ENCODE results near the gene PPME1. TPM values are rescaled to one million over a fixed set of nuclear protein-coding genes. Genes with fewer than 3 reads are reported as not detected.
A peak's percentile ranks its signal among the peaks of the same experiment; 100 is the strongest.

PPME1 gene
- total RNA-seq, 2 donors from 2014 or later: 47.9 to 98.5 TPM

DNA sequence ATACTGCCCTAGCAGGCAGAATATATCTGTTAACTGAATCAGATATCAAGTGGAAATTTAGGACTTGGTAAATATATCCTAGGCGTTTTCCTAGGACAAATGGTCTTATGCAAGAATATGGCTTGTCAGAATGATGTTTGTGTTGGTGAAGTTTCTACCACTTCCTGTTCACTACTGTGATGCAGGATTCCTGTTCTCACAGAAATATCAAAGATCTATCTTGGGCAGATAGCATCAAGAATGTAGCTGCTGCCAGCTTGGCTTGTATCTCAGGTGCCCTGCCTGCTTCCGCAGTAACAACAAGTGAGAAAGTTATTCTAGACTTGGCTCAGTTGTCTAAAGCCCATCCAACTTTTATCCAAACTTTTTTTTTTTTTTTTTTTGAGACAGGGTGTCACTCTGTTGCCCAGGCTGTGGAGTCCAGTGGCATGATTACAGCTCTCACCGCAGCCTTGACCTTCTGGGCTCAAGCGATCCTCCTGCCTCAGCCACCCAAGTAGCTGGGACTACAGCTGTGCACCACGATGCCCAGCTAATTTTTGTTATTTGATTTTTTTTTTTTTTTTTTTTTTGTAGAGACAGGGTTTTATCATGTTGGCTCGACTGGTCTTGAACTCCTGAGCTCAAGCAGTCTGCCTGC lies 61.3 kb downstream of the PPME1 start:
- H3K27me3 Mint-ChIP-seq: no peaks in the 10 kb centered on the region
- H3K36me3 Mint-ChIP-seq (ENCODE audit: low read depth): peaks cover 45% of the 10 kb centered on the region
- H3K4me3 Mint-ChIP-seq: no peak overlapping the region
- ATAC-seq (replicated peaks): peak; percentile 57
- H3K9me3 Mint-ChIP-seq: no peaks in the 10 kb centered on the region
- peaks cover 7% of the 10 kb centered on the region for H3K4me1 Mint-ChIP-seq
- peak overlapping the region; percentile 11 for H3K27ac Mint-ChIP-seq

DNA sequence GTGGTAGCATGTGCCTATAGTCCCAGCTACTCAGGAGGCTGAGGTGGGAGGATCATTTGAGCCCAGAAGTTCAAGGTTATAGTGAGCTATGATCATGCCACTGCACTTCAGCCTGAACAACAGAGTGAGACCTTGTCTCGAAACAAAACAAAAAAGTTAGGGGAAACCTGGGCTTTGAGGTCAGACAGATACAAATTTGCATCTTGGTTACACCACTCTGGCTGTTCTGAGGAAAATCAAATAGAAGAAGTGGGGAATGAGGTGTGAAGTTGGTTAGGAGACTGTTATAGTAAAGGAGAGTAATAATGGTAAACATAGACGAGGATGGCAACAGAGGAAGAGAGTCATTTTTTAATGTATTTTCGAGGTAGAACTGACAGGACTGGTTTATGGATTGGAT lies 62.6 kb downstream of the PPME1 start:
- H3K4me1 Mint-ChIP-seq: peaks cover 7% of the 10 kb centered on the region
- H3K36me3 Mint-ChIP-seq (ENCODE audit: low read depth): peaks cover 39% of the 10 kb centered on the region
- H3K9me3 Mint-ChIP-seq: no peaks in the 10 kb centered on the region
- no peak overlapping the region for H3K4me3 Mint-ChIP-seq
- H3K27me3 Mint-ChIP-seq: no peaks in the 10 kb centered on the region
- ATAC-seq (replicated peaks): no peak
- no peak overlapping the region for H3K27ac Mint-ChIP-seq

DNA sequence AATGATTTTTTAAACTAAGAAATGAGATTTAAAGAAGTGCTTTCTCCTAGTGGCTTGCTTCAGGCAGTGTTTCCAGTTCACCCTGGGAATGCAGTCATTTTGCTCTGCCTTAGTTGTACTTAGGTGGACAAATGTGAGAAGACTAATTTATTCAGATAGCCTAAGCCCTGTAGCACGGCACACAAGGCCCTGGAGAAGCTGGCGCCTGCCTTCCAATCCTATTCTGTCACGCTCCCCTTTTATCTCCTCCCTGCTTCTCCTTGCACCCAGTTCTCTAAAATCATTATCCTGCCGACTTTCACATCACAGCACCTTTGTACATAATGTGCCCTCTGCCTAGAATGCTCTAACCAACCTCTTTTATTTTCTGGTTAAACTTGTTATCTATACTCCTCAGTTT lies 64.0 kb downstream of the PPME1 start:
- Mint-ChIP-seq H3K27me3 (no peaks in the 10 kb centered on the region), H3K4me1 (peaks cover 7% of the 10 kb centered on the region), H3K27ac (no peak overlapping the region), H3K36me3 (ENCODE audit: low read depth) (peaks cover 24% of the 10 kb centered on the region), H3K4me3 (no peak overlapping the region), H3K9me3 (no peaks in the 10 kb centered on the region)
- ATAC-seq (replicated peaks): no peak

DNA sequence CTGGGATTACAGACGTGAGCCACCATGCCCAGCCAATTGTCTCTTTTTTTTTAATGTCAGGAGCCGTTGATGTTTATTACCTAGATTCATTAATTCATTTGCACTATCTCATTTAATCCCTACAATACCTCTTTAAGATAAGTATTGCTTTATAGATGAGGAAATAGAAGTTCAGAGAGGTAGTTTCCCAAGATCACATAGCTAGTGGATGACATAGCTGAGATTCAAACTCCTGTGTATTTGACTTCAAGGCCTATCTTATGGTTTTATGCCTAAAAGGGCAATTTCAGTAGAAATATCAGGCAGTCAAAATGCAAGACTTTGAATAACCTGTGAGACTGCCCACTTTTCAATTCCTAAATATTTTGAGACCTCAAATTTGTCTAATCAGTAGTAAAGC lies 66.5 kb downstream of the PPME1 start:
- Mint-ChIP-seq H3K36me3 (ENCODE audit: low read depth) (no peaks in the 10 kb centered on the region), H3K27ac (no peak overlapping the region), H3K4me3 (no peak overlapping the region), H3K27me3 (no peaks in the 10 kb centered on the region), H3K9me3 (no peaks in the 10 kb centered on the region), H3K4me1 (no peaks in the 10 kb centered on the region)
- ATAC-seq (replicated peaks): no peak

DNA sequence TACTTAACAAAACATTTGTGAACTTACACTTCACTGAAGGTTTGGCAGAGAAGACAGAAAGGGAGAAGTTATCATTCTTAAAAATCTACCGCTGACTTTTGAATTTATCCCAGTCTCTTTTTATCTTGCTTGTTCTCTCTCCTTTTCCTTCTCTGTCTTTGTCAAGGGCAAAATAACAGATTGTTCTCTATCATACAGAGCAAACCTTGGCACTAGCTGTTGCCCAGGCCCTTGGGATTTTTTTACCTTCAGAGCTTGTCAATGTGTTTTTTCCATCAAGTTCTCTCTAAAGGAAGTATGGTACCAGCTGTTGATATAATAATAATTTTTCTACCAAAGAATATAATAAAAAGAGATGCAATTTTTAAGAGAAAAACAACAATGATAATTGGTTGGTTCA lies 67.2 kb downstream of the PPME1 start:
- H3K36me3 Mint-ChIP-seq (ENCODE audit: low read depth): peaks cover 3% of the 10 kb centered on the region
- no peaks in the 10 kb centered on the region for H3K9me3 Mint-ChIP-seq
- no peaks in the 10 kb centered on the region for H3K27me3 Mint-ChIP-seq
- H3K4me3 Mint-ChIP-seq: no peak overlapping the region
- no peak overlapping the region for H3K27ac Mint-ChIP-seq
- no peak for ATAC-seq (replicated peaks)
- H3K4me1 Mint-ChIP-seq: no peaks in the 10 kb centered on the region

DNA sequence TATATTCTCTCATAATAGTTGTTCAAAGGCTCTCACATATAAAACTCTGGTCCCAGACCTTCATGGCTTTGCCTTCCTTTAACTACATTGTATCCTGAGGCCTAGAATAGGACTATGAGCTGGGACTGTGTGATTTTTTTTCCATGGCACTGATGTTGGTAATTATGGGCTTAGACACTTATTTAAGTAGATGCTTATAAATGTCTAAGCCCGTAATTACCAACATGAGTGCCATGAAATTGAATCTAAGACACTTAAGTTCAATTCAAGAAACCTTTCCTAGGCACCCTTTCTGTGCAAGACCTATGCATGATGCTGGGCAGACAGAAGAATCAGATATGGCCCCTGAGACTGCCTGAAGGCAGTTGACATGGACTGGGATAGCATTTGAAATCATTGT lies 77.4 kb downstream of the PPME1 start:
- H3K4me3 Mint-ChIP-seq: no peak overlapping the region
- H3K36me3 Mint-ChIP-seq (ENCODE audit: low read depth): peaks cover 80% of the 10 kb centered on the region
- H3K9me3 Mint-ChIP-seq: no peaks in the 10 kb centered on the region

DNA sequence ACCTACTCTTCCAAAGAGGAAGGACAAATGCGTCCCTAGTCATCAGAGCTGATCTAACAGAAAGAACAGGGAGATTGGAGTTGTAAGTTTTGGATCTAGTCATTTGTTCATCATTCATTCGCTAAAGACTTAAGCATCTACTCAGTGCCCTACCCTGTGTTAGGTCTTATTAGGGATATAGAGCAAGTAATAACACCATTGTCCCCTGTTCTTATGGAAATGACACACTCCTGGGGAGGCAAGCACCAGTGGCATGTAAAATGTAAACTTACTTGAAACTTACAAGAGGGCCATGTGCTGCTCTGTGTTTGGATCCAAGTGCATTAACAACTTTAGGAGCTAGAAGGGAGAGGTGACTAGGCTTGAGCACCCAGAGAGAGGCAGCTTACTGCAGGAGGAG lies 78.4 kb downstream of the PPME1 start:
- no peaks in the 10 kb centered on the region for H3K4me1 Mint-ChIP-seq

More for the DNA sequence above, 77.4 kb downstream of the PPME1 start:
- H3K27ac Mint-ChIP-seq: no peak overlapping the region
- H3K4me1 Mint-ChIP-seq: no peaks in the 10 kb centered on the region
- ATAC-seq (replicated peaks): no peak
- H3K27me3 Mint-ChIP-seq: no peaks in the 10 kb centered on the region

DNA sequence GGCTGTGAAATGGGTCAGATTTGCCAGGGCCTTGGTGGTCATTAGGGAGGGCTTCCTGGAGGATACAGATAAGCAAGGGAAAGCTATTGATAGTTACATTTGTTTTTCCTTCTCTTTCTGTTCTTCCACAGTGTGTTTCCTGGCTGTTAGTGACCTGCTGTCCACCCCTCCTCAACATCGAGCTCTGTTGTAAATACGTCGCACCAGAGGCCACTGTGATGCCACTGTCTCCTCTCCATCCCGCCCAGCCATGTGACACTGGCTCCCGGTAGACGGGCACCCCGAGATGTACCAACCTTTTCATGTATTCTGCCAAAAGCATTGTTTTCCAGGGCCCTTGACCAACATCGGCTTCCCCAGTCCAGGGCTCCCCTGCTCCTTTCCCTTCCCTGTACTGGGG lies 82.3 kb downstream of the PPME1 start:
- Mint-ChIP-seq H3K9me3 (no peaks in the 10 kb centered on the region), H3K27me3 (no peaks in the 10 kb centered on the region), H3K27ac (no peak overlapping the region), H3K4me1 (peaks cover 3% of the 10 kb centered on the region), H3K36me3 (ENCODE audit: low read depth) (peaks cover 62% of the 10 kb centered on the region), H3K4me3 (no peak overlapping the region)
- no peak for ATAC-seq (replicated peaks)

More for the DNA sequence above, 78.4 kb downstream of the PPME1 start:
- ATAC-seq (replicated peaks): no peak
- Mint-ChIP-seq H3K36me3 (ENCODE audit: low read depth) (peaks cover 80% of the 10 kb centered on the region), H3K27me3 (no peaks in the 10 kb centered on the region), H3K27ac (no peak overlapping the region), H3K9me3 (no peaks in the 10 kb centered on the region), H3K4me3 (no peak overlapping the region)

DNA sequence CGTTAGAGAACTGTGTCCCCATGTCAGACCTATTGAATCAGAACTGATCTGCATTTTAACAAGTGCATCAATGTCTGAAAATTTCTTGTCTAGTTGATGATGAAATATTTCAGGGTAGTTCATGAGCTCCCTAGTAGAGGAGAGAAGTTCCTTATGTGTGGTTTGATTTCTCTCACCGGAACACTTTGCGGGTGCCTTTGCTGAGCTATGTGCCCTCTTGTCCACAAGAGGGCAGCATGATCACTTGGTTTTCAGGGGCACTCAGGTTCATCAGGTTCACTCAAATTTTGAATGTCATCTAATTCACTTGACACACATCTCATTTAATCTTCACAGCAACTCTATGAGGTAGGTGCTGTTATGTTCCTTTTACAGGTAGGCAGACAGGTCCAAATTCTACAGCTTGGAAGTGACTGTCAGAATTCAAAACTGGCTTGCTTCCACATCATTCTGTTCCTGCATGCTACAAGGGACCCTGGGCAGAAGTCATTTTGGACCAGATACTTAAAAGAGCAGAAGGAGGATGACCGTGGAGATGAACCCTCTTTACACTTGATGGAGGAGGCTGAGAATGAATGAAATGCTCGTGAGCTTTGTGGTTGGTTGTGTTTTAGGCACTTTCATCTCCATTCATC lies 84.8 kb downstream of the PPME1 start:
- Mint-ChIP-seq H3K36me3 (ENCODE audit: low read depth) (peaks cover 39% of the 10 kb centered on the region), H3K4me1 (peaks cover 3% of the 10 kb centered on the region), H3K27me3 (no peaks in the 10 kb centered on the region), H3K4me3 (no peak overlapping the region), H3K9me3 (no peaks in the 10 kb centered on the region), H3K27ac (peak overlapping the region; percentile 10)
- ATAC-seq (replicated peaks): peak; percentile 71

DNA sequence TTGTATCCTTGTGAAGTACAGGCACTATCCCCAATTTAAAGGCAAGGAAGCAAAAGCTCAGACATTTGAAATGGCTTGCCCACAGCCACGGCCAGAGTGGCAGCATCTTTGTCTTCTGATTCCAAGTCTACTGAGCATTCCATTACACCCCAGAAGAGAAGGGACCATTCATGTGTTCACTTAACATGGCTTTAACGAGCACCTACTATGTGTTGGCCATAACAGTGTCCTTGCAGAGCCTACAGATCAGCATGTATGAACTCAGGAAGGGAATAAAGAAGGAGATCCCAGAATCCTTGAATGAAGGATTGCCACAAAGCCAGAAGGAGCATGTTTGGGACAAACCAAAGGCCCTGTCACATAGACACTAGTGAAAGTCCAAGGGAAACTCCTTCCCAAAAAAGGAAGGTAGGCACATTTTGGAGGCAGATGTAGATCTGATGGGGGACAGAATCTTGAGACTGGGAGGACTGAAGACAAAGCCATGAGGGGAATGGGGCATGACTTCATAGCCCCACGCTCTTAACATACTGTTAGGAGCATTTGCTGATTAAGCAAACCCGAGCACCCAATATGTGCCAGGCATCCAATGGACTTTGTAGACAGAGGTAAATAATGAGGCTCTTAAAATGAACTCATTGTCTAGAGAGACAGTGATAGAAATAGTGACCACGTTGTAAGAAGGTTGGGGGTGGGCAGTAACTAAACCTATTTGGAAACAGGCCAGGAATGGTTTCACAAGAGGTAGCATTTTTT lies 85.5 kb downstream of the PPME1 start:
- no peak for ATAC-seq (replicated peaks)
- no peak overlapping the region for H3K4me3 Mint-ChIP-seq
- H3K27me3 Mint-ChIP-seq: no peaks in the 10 kb centered on the region
- no peak overlapping the region for H3K27ac Mint-ChIP-seq
- peaks cover 3% of the 10 kb centered on the region for H3K4me1 Mint-ChIP-seq
- H3K36me3 Mint-ChIP-seq (ENCODE audit: low read depth): peaks cover 39% of the 10 kb centered on the region
- H3K9me3 Mint-ChIP-seq: no peaks in the 10 kb centered on the region

DNA sequence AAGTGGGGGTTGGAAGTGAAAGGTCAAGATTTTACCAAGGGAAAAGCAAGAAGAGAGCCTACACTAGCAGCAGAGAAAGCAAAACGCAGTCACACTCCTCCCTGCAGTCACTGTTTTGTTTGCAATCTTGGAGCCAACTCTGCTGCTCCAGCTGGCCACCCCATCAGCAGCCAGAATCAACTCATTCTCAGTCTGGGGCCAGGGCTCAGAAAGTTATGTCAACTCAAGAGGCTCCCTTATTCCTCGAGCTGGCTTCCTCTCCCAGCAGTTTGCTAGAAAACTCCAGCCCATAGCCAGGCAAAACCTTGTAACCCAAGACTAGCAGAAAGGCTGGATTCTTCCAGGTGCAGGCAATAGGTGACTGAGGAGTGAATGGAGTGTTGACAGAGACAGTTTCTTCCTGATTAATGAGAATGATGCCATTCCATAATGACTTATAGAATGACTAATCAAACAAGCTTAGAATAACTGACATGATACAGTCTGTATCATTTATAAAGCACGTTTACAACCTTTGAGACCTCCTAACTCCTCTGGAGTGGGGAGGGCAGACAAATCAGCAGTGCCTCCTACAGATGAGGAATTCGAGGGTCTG lies 87.0 kb downstream of the PPME1 start:
- peaks cover 30% of the 10 kb centered on the region for H3K36me3 Mint-ChIP-seq (ENCODE audit: low read depth)

DNA sequence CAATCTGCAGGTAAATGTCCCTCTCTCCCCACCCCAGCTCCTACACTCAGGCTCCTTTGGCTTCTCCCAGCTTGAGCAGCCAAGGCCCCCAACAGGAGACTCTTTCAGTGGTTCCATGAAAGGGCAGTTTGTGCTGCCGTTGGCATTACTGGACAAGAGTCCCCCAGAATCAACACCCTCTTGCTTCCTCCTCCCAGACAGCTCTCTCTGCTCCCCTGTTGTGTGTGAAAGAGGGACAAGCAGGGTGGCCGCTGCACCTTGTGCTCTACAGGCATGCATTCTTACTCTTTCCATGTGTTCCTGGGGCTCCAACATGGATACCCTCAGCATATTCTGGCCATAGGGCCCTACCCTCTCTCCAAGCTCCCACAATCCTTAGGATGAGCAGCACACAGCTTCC lies 91.6 kb downstream of the PPME1 start:
- Mint-ChIP-seq H3K4me1 (no peaks in the 10 kb centered on the region), H3K36me3 (ENCODE audit: low read depth) (no peaks in the 10 kb centered on the region), H3K27ac (no peak overlapping the region), H3K27me3 (peaks cover 10% of the 10 kb centered on the region), H3K4me3 (no peak overlapping the region), H3K9me3 (no peaks in the 10 kb centered on the region)
- ATAC-seq (replicated peaks): no peak

More for the DNA sequence above, 87.0 kb downstream of the PPME1 start:
- no peak overlapping the region for H3K27ac Mint-ChIP-seq
- ATAC-seq (replicated peaks): no peak
- H3K9me3 Mint-ChIP-seq: no peaks in the 10 kb centered on the region
- H3K27me3 Mint-ChIP-seq: peaks cover 9% of the 10 kb centered on the region
- H3K4me3 Mint-ChIP-seq: no peak overlapping the region
- peaks cover 3% of the 10 kb centered on the region for H3K4me1 Mint-ChIP-seq

DNA sequence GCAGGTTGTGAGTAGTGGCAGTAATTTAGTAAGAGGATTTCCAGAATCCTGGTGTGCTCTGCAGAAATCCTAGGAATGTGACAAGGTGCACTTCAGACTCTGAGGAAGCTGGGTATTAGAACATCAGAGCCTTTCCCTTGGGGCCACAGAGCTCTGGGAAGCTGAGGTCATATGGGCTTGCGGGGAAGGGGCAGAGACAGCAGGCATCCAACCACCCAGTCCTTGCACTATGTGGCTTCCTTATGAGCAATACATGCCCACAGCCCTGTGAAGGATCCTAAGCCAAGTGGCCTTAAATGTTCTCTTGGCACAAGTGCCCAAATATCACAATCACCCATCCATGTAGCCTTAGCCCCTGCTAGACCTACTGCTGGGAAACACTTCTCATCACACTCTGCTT lies 94.2 kb downstream of the PPME1 start:
- Mint-ChIP-seq H3K27ac (no peak overlapping the region), H3K36me3 (ENCODE audit: low read depth) (no peaks in the 10 kb centered on the region), H3K27me3 (peaks cover 10% of the 10 kb centered on the region), H3K4me3 (no peak overlapping the region), H3K4me1 (peaks cover 6% of the 10 kb centered on the region), H3K9me3 (no peaks in the 10 kb centered on the region)
- ATAC-seq (replicated peaks): no peak

DNA sequence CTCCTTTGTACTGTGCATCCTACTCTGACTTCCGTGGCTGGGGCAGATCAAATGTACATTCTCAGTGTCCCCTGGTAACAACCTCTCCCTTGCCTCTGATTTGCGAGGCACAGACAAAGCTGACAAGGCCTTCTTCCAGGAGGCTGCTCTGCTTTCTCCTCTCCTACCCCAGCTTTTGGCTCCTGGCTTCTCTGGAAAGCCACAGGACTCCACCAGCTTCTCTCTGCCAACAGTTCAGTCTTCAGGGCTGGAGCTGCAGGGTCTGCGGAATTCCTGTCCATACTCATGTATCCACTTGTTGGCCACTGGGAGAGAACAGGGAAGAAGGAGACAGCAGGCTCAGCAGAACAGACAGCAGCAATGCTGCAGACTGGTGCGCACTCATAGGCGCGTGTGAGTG lies 95.9 kb downstream of the PPME1 start:
- Mint-ChIP-seq H3K4me3 (no peak overlapping the region), H3K9me3 (no peaks in the 10 kb centered on the region), H3K36me3 (ENCODE audit: low read depth) (no peaks in the 10 kb centered on the region), H3K4me1 (peaks cover 6% of the 10 kb centered on the region), H3K27me3 (peaks cover 10% of the 10 kb centered on the region), H3K27ac (no peak overlapping the region)
- no peak for ATAC-seq (replicated peaks)

DNA sequence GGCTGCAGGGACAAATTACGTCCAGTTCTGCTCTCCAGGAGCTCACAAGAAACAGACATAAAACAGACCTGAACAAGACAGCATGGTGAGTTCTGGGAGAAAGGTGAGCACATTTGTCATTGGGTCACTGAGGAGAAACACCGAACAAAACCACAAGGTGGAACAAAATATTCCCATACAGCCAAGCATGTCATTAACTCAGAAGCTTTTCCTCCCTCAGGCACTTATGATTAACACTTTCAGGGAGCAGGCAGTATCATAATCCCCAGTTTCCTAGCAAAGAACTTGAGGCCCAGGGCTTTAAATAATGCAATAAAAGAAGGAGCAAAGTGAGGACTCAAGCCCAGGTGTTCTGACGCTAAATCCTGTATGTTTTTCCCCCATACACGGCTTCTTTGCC lies 97.4 kb downstream of the PPME1 start:
- H3K27me3 Mint-ChIP-seq: peaks cover 7% of the 10 kb centered on the region
- H3K4me1 Mint-ChIP-seq: peaks cover 6% of the 10 kb centered on the region

More for the DNA sequence above, 97.4 kb downstream of the PPME1 start:
- Mint-ChIP-seq H3K36me3 (ENCODE audit: low read depth) (no peaks in the 10 kb centered on the region), H3K4me3 (no peak overlapping the region), H3K27ac (no peak overlapping the region), H3K9me3 (no peaks in the 10 kb centered on the region)
- no peak for ATAC-seq (replicated peaks)
